SW480 (cell line): ENCODE measurements around the gene CLCA2.
A peak's percentile ranks its signal among the peaks of the same experiment; 100 is the strongest.

Experiments used
- DNase-seq: peaks from one replicate; pipeline ENCODE4 v3.0.0-alpha.2; 2016; ENCODE audit warnings: low spot score

The CLCA2 gene

GRCh38 chr1:86477682-86478081 lies 53.7 kb downstream of the CLCA2 start:
- DNase-seq, result no peak

- DNase-seq, result no peak
Observed at GRCh38 chr1:86478416-86479156, 54.6 kb downstream of the CLCA2 start.

- no peak for DNase-seq
Observed at GRCh38 chr1:86481966-86482365, 58.0 kb downstream of the CLCA2 start.

GRCh38 chr1:86487131-86487810 lies 63.3 kb downstream of the CLCA2 start:
- no peak for DNase-seq

GRCh38 chr1:86487811-86488141 lies 63.8 kb downstream of the CLCA2 start:
- no peak for DNase-seq

GRCh38 chr1:86489242-86489878 lies 65.4 kb downstream of the CLCA2 start:
- DNase-seq, result no peak

- DNase-seq, result no peak
Observed at GRCh38 chr1:86491171-86491950, 67.4 kb downstream of the CLCA2 start.

GRCh38 chr1:86498281-86498680 lies 74.3 kb downstream of the CLCA2 start:
- no peak for DNase-seq

GRCh38 chr1:86499987-86500593 lies 76.1 kb downstream of the CLCA2 start:
- DNase-seq, result peak; percentile 55

- no peak for DNase-seq
Observed at GRCh38 chr1:86500714-86501113, 76.7 kb downstream of the CLCA2 start.

- DNase-seq, result peak; percentile 38
Observed at GRCh38 chr1:86502125-86502646, 78.2 kb downstream of the CLCA2 start.

- DNase-seq, result peak; percentile 70
Observed at GRCh38 chr1:86502721-86503405, 78.9 kb downstream of the CLCA2 start.

GRCh38 chr1:86503406-86504136 lies 79.6 kb downstream of the CLCA2 start:
- DNase-seq, result no peak

- no peak for DNase-seq
Observed at GRCh38 chr1:86504137-86504479, 80.1 kb downstream of the CLCA2 start.

- DNase-seq, result no peak
Observed at GRCh38 chr1:86504895-86505563, 81.1 kb downstream of the CLCA2 start.

- no peak for DNase-seq
Observed at GRCh38 chr1:86505564-86505902, 81.6 kb downstream of the CLCA2 start.
